ENCODE measurements around the gene BRD3.

The BRD3 gene

DNA sequence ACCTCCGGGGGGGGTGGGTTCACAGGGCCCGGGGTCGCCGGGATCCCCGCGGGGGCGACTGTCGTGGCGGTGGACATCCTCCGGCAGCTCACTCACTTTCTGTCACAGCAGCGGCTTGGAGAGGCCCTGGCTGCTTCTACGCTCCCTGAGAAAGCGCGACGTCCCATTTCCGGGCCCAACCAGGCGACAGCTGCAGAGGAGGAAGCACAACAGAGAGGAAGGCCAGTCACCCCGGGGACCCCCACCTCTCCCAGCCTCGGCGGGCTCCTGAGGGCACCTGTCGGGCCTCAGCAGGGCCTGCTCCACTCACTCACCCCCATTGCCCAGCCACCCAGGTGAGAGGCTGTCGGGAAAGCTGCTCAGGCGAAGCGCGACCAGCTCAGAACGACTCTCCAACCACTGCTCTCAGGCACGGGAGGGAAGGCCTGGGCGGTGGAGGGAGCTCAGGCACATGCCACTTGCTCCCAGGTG is 14.4 kb downstream of the BRD3 start:
- 94 to 96% methylated on average over 24 to 27 of the region's 28 CpGs for WGBS, 2 experiments (ENCODE audit: insufficient coverage in 2 of 2)
- no peak overlapping the region for H3K27ac ChIP-seq (ENCODE audit: low read depth, low read length, severe bottlenecking)
- H3K9me3 ChIP-seq (ENCODE audit: control insufficient read depth, low read length) = no peaks in the 10 kb centered on the region
- H3K4me3 ChIP-seq (ENCODE audit: extremely low read depth, insufficient read depth, low read length, poor library complexity, severe bottlenecking) = no peak overlapping the region
- H3K36me3 ChIP-seq (ENCODE audit: control insufficient read depth, insufficient read depth, low read length) = peaks cover 47% of the 10 kb centered on the region
- H3K4me1 ChIP-seq (ENCODE audit: control insufficient read depth, insufficient read depth, low read length, poor library complexity, severe bottlenecking) = no peaks in the 10 kb centered on the region

DNA sequence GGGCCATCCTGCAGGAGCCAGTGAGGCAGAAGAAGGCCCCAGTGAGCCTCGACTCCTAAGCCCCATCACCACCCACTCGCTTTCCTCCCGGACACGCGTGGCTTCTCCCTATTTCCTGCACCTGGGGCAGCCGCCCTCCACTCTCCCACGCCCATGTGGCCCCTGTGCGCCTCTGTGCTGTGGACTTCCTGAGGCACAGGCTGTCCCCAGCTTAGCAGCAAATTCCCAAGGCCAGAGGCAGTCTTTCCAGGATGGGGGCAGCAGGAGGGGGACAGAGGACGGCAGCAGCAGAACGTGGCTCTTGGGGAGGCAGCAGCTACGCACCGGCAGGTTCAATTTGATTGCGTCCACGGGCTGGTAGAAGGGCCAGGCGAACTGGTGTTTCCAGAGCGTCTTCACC is 14.9 kb downstream of the BRD3 start:
- Histone ChIP-seq H3K36me3 (ENCODE audit: control insufficient read depth, insufficient read depth, low read length) (peaks cover 52% of the 10 kb centered on the region), H3K4me3 (ENCODE audit: extremely low read depth, insufficient read depth, low read length, poor library complexity, severe bottlenecking) (no peak overlapping the region), H3K27ac (ENCODE audit: low read depth, low read length, severe bottlenecking) (no peak overlapping the region), H3K4me1 (ENCODE audit: control insufficient read depth, insufficient read depth, low read length, poor library complexity, severe bottlenecking) (no peaks in the 10 kb centered on the region), H3K9me3 (ENCODE audit: control insufficient read depth, low read length) (no peaks in the 10 kb centered on the region)
- 97 to 99% methylated on average over 12 to 16 of the region's 16 CpGs for WGBS, 2 experiments (ENCODE audit: insufficient coverage in 2 of 2)

DNA sequence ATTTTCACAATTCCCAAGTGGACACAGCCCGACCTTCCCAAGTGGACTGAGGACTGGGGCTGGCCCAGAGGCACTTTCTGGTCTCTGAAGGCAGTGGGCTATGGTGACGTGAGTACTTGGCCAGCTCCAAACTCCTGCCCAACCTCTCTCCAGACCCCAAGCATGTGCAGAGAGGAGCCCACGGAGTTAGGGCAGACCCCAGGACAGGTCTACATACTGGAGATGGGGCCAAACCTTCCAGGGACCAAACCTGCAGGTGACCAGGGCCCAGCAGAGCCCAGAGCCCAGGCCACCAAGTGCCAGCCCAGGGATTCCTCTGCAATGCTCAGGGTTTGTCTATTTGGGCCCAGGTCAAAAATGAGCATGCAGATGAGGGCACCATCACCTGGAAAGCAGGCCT is 15.3 kb downstream of the BRD3 start:
- H3K9me3 ChIP-seq (ENCODE audit: control insufficient read depth, low read length) = no peaks in the 10 kb centered on the region
- no peak overlapping the region for H3K4me3 ChIP-seq (ENCODE audit: extremely low read depth, insufficient read depth, low read length, poor library complexity, severe bottlenecking)
- no peak overlapping the region for H3K27ac ChIP-seq (ENCODE audit: low read depth, low read length, severe bottlenecking)
- H3K4me1 ChIP-seq (ENCODE audit: control insufficient read depth, insufficient read depth, low read length, poor library complexity, severe bottlenecking) = no peaks in the 10 kb centered on the region
- 94 to 100% methylated on average over 2 to 3 of the region's 3 CpGs for WGBS, 2 experiments (ENCODE audit: insufficient coverage in 2 of 2)
- peaks cover 57% of the 10 kb centered on the region for H3K36me3 ChIP-seq (ENCODE audit: control insufficient read depth, insufficient read depth, low read length)

DNA sequence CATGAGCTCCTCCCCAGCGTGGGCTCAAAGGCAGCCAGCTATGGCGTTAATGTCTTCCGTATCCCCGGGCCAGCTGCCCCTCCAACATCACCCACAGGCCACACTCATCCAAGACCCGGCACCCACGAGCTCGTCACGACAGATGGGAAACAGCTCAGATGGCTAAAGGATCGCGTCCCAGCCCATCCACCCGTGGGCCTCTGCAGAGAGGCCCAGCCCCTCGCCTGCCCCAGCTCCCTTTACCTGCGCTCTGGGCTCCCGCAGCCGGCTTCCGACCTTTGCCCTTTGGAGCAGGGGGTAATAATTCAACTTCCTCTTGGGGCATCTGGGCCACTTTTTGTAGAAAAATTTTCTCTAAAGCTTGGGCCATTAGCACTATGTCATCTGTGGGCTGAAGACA is 16.5 kb downstream of the BRD3 start:
- no peak overlapping the region for H3K27ac ChIP-seq (ENCODE audit: low read depth, low read length, severe bottlenecking)
- no peaks in the 10 kb centered on the region for H3K9me3 ChIP-seq (ENCODE audit: control insufficient read depth, low read length)
- 99% methylated on average over 11 to 14 of the region's 16 CpGs for WGBS, 2 experiments (ENCODE audit: insufficient coverage in 2 of 2)
- H3K4me1 ChIP-seq (ENCODE audit: control insufficient read depth, insufficient read depth, low read length, poor library complexity, severe bottlenecking) = no peaks in the 10 kb centered on the region
- H3K4me3 ChIP-seq (ENCODE audit: extremely low read depth, insufficient read depth, low read length, poor library complexity, severe bottlenecking) = no peak overlapping the region
- H3K36me3 ChIP-seq (ENCODE audit: control insufficient read depth, insufficient read depth, low read length) = peaks cover 67% of the 10 kb centered on the region

DNA sequence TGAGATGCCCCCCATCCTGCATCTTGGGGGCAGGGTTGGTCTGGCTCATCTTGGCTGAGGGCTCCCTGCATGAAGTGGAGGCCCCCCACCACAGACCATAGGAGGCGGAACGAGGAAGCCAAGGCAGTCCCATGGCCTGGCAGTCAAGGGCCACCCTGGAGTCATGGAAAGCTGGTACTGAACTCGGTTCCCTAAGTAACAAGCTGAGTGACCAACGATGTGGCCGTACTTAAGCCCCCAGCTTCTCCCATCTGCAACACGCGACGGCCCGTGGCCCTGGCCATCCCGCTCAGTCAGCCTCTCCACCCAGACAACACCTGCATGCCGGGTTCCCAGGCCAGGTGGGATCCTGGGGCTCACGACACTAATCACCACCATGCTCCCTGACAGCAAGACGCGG is 17.1 kb downstream of the BRD3 start:
- H3K4me3 ChIP-seq (ENCODE audit: extremely low read depth, insufficient read depth, low read length, poor library complexity, severe bottlenecking) = no peak overlapping the region
- no peaks in the 10 kb centered on the region for H3K4me1 ChIP-seq (ENCODE audit: control insufficient read depth, insufficient read depth, low read length, poor library complexity, severe bottlenecking)
- peaks cover 72% of the 10 kb centered on the region for H3K36me3 ChIP-seq (ENCODE audit: control insufficient read depth, insufficient read depth, low read length)
- no peaks in the 10 kb centered on the region for H3K9me3 ChIP-seq (ENCODE audit: control insufficient read depth, low read length)
- H3K27ac ChIP-seq (ENCODE audit: low read depth, low read length, severe bottlenecking) = no peak overlapping the region
- 90 to 91% methylated on average over 11 to 12 of the region's 14 CpGs for WGBS, 2 experiments (ENCODE audit: insufficient coverage in 2 of 2)

DNA sequence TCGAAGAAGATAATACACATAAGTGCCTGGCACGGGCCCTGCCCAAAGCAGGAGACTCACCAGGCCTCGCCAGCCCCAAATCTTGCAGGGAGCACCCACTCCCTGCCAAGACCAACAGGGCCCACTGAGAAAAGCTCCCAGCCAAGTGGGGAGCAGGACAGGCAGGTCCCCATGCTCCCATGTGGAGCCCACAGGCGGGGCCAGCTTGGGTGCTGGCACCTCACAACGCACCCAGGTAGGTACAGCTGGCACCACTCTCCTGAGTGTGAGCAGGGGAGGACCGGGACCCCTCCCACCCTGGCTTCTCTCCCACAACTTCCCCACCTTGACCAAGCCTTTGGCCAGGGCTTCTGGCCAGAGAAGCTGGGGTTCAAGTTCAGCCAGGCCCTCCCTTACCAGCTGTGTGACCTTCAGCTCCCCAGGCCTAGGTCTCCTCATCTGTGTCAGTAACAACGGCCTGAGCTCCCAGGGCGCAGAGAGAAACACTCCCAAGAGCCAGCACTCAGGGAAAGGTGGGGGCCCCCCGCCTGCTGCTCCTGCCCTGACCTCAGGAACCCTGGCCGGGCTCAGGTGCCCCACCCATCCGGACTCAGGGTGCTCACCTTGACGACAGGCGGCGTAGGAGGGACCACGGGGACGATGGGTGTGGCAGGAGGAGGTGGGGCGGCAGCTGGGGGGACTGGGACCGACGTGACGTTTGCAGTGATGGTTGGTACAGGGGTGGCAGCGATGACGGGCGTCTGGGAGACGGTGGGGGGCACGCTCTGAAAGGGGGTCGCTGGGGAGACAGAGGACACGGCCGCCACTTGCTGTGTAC is 17.8 kb downstream of the BRD3 start:
- H3K4me3 ChIP-seq (ENCODE audit: extremely low read depth, insufficient read depth, low read length, poor library complexity, severe bottlenecking) = no peak overlapping the region
- H3K27ac ChIP-seq (ENCODE audit: low read depth, low read length, severe bottlenecking) = no peak overlapping the region
- H3K36me3 ChIP-seq (ENCODE audit: control insufficient read depth, insufficient read depth, low read length) = peaks cover 79% of the 10 kb centered on the region
- WGBS, 2 experiments (ENCODE audit: insufficient coverage in 2 of 2) = 93 to 96% methylated on average over 22 to 25 of the region's 28 CpGs
- no peaks in the 10 kb centered on the region for H3K4me1 ChIP-seq (ENCODE audit: control insufficient read depth, insufficient read depth, low read length, poor library complexity, severe bottlenecking)
- H3K9me3 ChIP-seq (ENCODE audit: control insufficient read depth, low read length) = no peaks in the 10 kb centered on the region

DNA sequence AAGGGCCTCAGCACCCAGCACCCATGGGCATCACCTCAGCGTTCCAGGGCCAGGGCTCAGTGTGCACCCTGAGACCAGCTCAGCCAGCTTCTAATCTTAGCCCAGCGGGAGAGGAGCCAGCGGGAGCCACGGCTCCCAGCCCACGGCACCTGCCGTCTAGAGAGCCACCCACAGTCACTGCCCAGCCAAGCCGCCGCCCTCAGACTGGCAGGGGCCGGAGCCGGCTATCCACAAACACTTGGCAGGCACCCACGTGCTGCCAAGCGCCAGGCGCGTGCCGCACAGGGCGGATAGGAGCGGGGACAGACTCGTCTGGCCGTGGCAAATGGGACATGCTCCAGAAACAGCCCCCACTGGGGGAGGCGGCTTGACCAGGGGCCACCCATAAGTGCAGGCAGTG is 18.6 kb downstream of the BRD3 start:
- Histone ChIP-seq H3K27ac (ENCODE audit: low read depth, low read length, severe bottlenecking) (no peak overlapping the region), H3K36me3 (ENCODE audit: control insufficient read depth, insufficient read depth, low read length) (peaks cover 86% of the 10 kb centered on the region), H3K4me1 (ENCODE audit: control insufficient read depth, insufficient read depth, low read length, poor library complexity, severe bottlenecking) (no peaks in the 10 kb centered on the region), H3K9me3 (ENCODE audit: control insufficient read depth, low read length) (no peaks in the 10 kb centered on the region), H3K4me3 (ENCODE audit: extremely low read depth, insufficient read depth, low read length, poor library complexity, severe bottlenecking) (no peak overlapping the region)
- 98 to 99% methylated on average over 16 to 20 of the region's 20 CpGs for WGBS, 2 experiments (ENCODE audit: insufficient coverage in 2 of 2)

DNA sequence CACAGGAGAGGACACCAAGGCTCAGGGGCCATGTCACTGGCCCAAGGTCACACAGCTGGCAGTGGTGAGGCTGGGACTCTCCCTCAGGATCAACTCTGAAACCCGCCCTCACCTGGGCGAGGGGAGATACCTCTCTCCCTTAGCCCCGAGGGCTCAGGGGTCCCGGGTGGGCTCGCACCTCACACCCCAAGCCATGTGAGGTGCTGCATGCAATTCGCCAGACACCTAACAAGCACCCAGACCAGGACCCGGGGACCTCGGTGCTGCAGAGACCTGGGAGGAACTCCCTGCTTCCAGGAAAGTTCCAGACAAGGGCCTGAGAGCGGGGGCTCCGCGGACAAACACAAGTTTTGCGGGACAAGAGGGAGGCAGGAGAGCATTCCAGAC is 19.3 kb downstream of the BRD3 start:
- no peaks in the 10 kb centered on the region for H3K9me3 ChIP-seq (ENCODE audit: control insufficient read depth, low read length)
- 95% methylated on average over 11 to 12 of the region's 12 CpGs for WGBS, 2 experiments (ENCODE audit: insufficient coverage in 2 of 2)
- H3K36me3 ChIP-seq (ENCODE audit: control insufficient read depth, insufficient read depth, low read length) = peaks cover 90% of the 10 kb centered on the region
- H3K27ac ChIP-seq (ENCODE audit: low read depth, low read length, severe bottlenecking) = no peak overlapping the region
- no peaks in the 10 kb centered on the region for H3K4me1 ChIP-seq (ENCODE audit: control insufficient read depth, insufficient read depth, low read length, poor library complexity, severe bottlenecking)
- no peak overlapping the region for H3K4me3 ChIP-seq (ENCODE audit: extremely low read depth, insufficient read depth, low read length, poor library complexity, severe bottlenecking)

DNA sequence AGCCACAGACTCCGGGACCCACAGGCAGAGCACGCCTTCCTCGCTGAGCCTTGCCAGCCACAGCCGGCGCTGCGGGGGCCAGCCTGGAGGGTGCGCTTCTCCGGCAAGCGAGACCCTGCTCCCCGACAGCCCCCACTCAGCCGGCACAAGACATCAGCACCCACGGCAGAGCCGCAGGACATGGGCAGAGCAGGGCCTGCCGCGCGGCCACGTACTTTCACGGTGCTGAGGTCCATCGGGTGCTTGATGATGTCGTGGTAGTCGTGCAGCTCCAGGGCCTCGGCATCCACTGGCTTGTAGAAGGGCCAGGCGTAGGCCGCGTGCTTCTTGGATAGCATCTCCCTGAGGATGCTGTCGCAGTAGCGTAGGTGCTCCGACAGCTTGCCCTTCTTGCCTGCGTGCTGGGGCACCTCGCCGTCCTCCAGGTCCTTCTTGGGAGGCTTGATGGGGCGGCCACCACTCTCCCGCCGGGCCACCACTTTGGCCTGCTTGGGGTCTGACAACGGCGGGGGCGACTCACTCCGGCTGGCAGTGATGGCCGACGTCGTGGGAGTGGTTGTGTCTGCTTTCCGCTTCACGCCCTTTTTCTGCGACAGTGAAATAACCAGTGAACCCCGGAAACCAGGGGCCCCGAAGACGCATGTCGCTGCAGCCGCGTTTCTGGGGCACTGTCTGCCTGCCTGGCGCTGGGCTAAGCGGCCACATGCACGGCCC is 19.8 kb downstream of the BRD3 start:
- peaks cover 91% of the 10 kb centered on the region for H3K36me3 ChIP-seq (ENCODE audit: control insufficient read depth, insufficient read depth, low read length)
- H3K9me3 ChIP-seq (ENCODE audit: control insufficient read depth, low read length) = no peaks in the 10 kb centered on the region
- WGBS, 2 experiments (ENCODE audit: insufficient coverage in 2 of 2) = 95 to 96% methylated on average over 52 to 53 of the region's 53 CpGs
- H3K4me3 ChIP-seq (ENCODE audit: extremely low read depth, insufficient read depth, low read length, poor library complexity, severe bottlenecking) = no peak overlapping the region
- H3K4me1 ChIP-seq (ENCODE audit: control insufficient read depth, insufficient read depth, low read length, poor library complexity, severe bottlenecking) = no peaks in the 10 kb centered on the region
- no peak overlapping the region for H3K27ac ChIP-seq (ENCODE audit: low read depth, low read length, severe bottlenecking)

DNA sequence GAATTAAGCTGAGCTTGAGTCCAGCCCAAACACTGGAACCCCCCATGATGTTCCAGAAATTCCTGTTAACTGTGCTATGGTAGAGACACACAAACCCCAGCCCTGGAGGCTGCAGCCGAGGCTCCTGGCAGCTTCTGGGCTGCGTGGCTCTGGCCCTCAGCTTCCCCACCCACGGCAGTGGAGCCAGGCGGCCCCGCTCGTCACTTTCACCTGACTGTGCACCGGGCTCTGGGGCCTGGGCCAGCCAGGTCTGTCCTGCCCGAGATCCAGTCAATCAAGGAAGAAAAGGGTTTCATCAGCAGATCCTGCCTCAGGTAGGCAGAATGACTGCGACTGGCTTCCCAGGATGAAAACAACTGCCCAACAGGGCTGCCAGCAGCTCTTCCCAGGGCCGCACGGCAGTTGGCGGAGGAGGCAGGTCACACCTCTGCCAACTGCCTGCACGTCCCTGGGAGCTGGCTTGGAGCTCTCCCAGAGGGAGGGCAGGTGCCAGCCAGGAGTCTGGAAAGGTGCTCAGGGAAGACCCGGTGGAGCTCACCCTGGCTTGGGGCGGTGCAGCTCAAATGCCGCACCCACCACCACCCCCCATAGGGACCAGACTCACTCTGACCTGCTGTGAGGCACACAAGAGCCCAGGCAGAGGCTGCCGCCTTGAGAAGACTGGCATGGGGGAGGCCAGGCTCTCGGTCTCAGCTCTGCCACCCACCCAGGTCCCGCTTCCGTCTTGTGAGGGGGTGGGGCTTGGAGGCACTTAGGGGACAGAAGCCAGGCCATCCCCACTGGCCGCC is 20.7 kb downstream of the BRD3 start:
- H3K27ac ChIP-seq (ENCODE audit: low read depth, low read length, severe bottlenecking) = no peak overlapping the region
- no peaks in the 10 kb centered on the region for H3K4me1 ChIP-seq (ENCODE audit: control insufficient read depth, insufficient read depth, low read length, poor library complexity, severe bottlenecking)
- H3K4me3 ChIP-seq (ENCODE audit: extremely low read depth, insufficient read depth, low read length, poor library complexity, severe bottlenecking) = no peak overlapping the region
- H3K9me3 ChIP-seq (ENCODE audit: control insufficient read depth, low read length) = no peaks in the 10 kb centered on the region
- WGBS, 2 experiments (ENCODE audit: insufficient coverage in 2 of 2) = 96 to 97% methylated on average over 17 to 19 of the region's 21 CpGs
- peaks cover 86% of the 10 kb centered on the region for H3K36me3 ChIP-seq (ENCODE audit: control insufficient read depth, insufficient read depth, low read length)

All from mesodermal cell (in vitro differentiated cells).